ENCODE data around the gene SNX10. TPM values are rescaled to one million over a fixed set of nuclear protein-coding genes. Genes with fewer than 3 reads are reported as not detected.

Gene SNX10
- total RNA-seq, 1 experiment from 2014 or later: 9.4 TPM

DNA sequence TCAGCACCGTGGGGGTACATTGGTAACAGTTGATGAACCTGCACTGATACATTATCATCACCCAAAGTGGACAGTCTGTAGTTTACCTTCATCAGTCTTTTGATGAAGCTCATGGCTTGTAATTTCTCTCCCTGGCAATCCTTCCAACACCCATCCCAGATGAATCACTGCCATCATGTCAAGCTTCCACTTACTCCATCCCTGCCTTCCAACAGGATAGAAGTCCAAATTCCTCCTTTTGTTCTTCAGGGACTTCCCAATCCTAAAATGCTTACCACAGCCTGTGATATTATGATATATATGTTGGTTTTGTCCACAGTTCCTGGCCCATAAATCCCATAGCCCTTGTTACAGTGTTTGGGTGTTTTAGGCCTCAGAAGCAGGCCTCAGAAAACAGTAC, 16.1 kb downstream of the SNX10 start:
- H3K27me3 Mint-ChIP-seq (ENCODE audit: low read depth): no peaks in the 10 kb centered on the region
- peak overlapping the region in 1 of 3 experiments; percentile 21; a peak in 1 of 7 replicates for H3K27ac Mint-ChIP-seq
- no peak overlapping the region for H2AFZ ChIP-seq (ENCODE audit: low read length)
- H2BK120ac ChIP-seq (ENCODE audit: low read depth, low read length, poor library complexity, severe bottlenecking): no peak overlapping the region
- H3K4me1 Mint-ChIP-seq: peaks cover 13 to 25% of the 10 kb centered on the region in 2 experiments
- no peaks in the 10 kb centered on the region for H3K23me2 ChIP-seq (ENCODE audit: insufficient read length, low read depth, low read length, poor library complexity, severe bottlenecking)
- no peak overlapping the region for H2BK15ac ChIP-seq (ENCODE audit: low read depth, low read length)
- no peak for DNase-seq
- no peak overlapping the region for H2BK12ac ChIP-seq (ENCODE audit: insufficient read length, low read depth, low read length)
- H3K18ac ChIP-seq (ENCODE audit: insufficient read length, low read depth, low read length): no peak overlapping the region
- no peaks in the 10 kb centered on the region; a peak in 1 of 5 replicates for H3K9me3 Mint-ChIP-seq
- H3K79me1 ChIP-seq (ENCODE audit: insufficient read depth, low read depth, low read length, poor library complexity, severe bottlenecking): no peaks in the 10 kb centered on the region
- no peak overlapping the region for H2BK5ac ChIP-seq (ENCODE audit: insufficient read length, low read length)
- no peaks in the 10 kb centered on the region for H3K79me2 ChIP-seq (ENCODE audit: insufficient read depth, low read length)
- no peaks in the 10 kb centered on the region; a peak in 1 of 7 replicates for H3K36me3 Mint-ChIP-seq (ENCODE audit: insufficient read depth in 1 of 3, low read depth in 3 of 3)
- no peak overlapping the region for H3K4me3 Mint-ChIP-seq
- TF ChIP-seq, protein P1, sequence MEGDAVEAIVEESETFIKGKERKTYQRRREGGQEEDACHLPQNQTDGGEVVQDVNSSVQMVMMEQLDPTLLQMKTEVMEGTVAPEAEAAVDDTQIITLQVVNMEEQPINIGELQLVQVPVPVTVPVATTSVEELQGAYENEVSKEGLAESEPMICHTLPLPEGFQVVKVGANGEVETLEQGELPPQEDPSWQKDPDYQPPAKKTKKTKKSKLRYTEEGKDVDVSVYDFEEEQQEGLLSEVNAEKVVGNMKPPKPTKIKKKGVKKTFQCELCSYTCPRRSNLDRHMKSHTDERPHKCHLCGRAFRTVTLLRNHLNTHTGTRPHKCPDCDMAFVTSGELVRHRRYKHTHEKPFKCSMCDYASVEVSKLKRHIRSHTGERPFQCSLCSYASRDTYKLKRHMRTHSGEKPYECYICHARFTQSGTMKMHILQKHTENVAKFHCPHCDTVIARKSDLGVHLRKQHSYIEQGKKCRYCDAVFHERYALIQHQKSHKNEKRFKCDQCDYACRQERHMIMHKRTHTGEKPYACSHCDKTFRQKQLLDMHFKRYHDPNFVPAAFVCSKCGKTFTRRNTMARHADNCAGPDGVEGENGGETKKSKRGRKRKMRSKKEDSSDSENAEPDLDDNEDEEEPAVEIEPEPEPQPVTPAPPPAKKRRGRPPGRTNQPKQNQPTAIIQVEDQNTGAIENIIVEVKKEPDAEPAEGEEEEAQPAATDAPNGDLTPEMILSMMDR (conservative IDR thresholded peaks at IDR 0.05): no peak
- H3K4me1 ChIP-seq (ENCODE audit: insufficient read depth, low read length): 0 out of 2 replicates have a peak, but pooled peaks cover 2% of the 10 kb centered on the region
- no peak overlapping the region for H3K14ac ChIP-seq (ENCODE audit: insufficient read depth, low read length)
- no peak overlapping the region for H3T11ph ChIP-seq (ENCODE audit: low read length)
- H4K20me1 ChIP-seq (ENCODE audit: control insufficient read depth, insufficient read depth, insufficient read length): no peaks in the 10 kb centered on the region
- H3K4ac ChIP-seq (ENCODE audit: low read depth, low read length): no peak overlapping the region
- no peak overlapping the region for H3K9ac ChIP-seq (ENCODE audit: extremely low read depth, insufficient read length, low read length)
- no peak overlapping the region for H3K56ac ChIP-seq (ENCODE audit: insufficient read length, low read depth, low read length)
- no peak overlapping the region for H4K5ac ChIP-seq (ENCODE audit: insufficient read length, low read depth, low read length)
- H3K23ac ChIP-seq (ENCODE audit: insufficient read length, low read depth, low read length): no peak overlapping the region
- no peak overlapping the region for H2BK20ac ChIP-seq (ENCODE audit: low read depth, low read length, poor library complexity, severe bottlenecking)
- no CpG with 5 or more reads among the region's 1 CpG for WGBS (ENCODE audit: extremely low coverage, insufficient read length, low lambda C conversion rate)
- H4K8ac ChIP-seq (replicated peaks; ENCODE audit: insufficient read length, low read depth, low read length): no peak overlapping the region
- H3K9me3 ChIP-seq (ENCODE audit: control insufficient read depth, low read depth, low read length): no peaks in the 10 kb centered on the region
- H3K27ac ChIP-seq (ENCODE audit: insufficient read length, low read depth, low read length): no peak overlapping the region
- no peak overlapping the region for H2AK5ac ChIP-seq (ENCODE audit: insufficient read length, low read length)
- H3K27me3 ChIP-seq (ENCODE audit: insufficient read depth, low read length): no peaks in the 10 kb centered on the region; the same call in 1 of the 2 replicates
- no peak overlapping the region for H3K4me2 ChIP-seq (ENCODE audit: insufficient read depth, insufficient read length, low read length)
- H4K91ac ChIP-seq (ENCODE audit: insufficient read length, low read depth, low read length): no peak overlapping the region

All from H9 (cell line).